Right lobe of liver (tissue), 6 donors: Measurements from ENCODE around the gene P2RX7. TPM values are rescaled to one million over a fixed set of nuclear protein-coding genes. Genes with fewer than 3 reads are reported as not detected.
"Not testable (repeated sequence)": the region's sequence is repeated elsewhere in the genome, so short reads cannot be mapped to it uniquely, and the experiment has no call there.

Source experiments
- ATAC-seq, 4 donors: fragments of 200-7000 bp; cut with Tn5 transposase; one replicate each; pipeline ENCODE4 v1.9.1; 2020; ENCODE audit warnings: mild to moderate bottlenecking in 4 of 4, moderate library complexity in 4 of 4
- DNase-seq, 3 donors: peaks; one replicate each; pipeline ENCODE4 v3.0.0-alpha.2; 2020
- H3K27ac ChIP-seq, 3 donors: fragments of 200-600 bp; one replicate each; pipeline ENCODE4 v1.8.0; 2022
- H3K27me3 ChIP-seq, 2 donors: fragments of 200-600 bp; one replicate each; pipeline ENCODE4 v1.8.0; 2022
- H3K36me3 ChIP-seq, 4 donors: fragments of 200-600 bp; sonication (generic) in 1 of 4; one replicate each; pipeline versions ENCODE4 v1.5.1 to v1.8.0; 2017 to 2022; ENCODE audit warnings: control low read depth in 1 of 4
- H3K4me1 ChIP-seq, 4 donors: fragments of 200-600 bp; sonication (generic) in 1 of 4; one replicate each; pipeline versions ENCODE4 v1.5.1 to v1.8.0; 2017 to 2022; ENCODE audit warnings: control low read depth in 1 of 4
- H3K4me3 ChIP-seq, 3 donors: fragments of 200-600 bp; one replicate each; pipeline ENCODE4 v1.8.0; 2022
- H3K9me3 ChIP-seq, 4 donors: fragments of 200-600 bp; sonication (generic) in 1 of 4; one replicate each; pipeline versions ENCODE4 v1.5.1 to v1.8.0; 2017 to 2022; ENCODE audit warnings: control low read depth in 1 of 4
- POLR2A ChIP-seq: fragments of 450-650 bp; IDR thresholded peaks from one replicate; pipeline ENCODE4 v1.6.1; 2017; ENCODE audit warnings: antibody characterized with exemption, mild to moderate bottlenecking
- WGBS: methylation state at CpG from one replicate; pipeline ENCODE4 v1.1.6; 2018; ENCODE audit warnings: low coverage, low lambda C conversion rate; ENCODE audit not compliant: insufficient coverage; ENCODE audit errors: missing lambda C conversion rate; 5-methylcytosine and 5-hydroxymethylcytosine counted together
- intact Hi-C, 2 donors: fragments of 100-400 bp; cut with DNase I; formaldehyde crosslinking; loops; one replicate each; pipeline versions ENCODE4 v1.11.2 to v1.14.1; 2022
- total RNA-seq, 6 experiments: library from RNA; depleted of rRNA in 2 of 6; stranded (reverse); fragments of >200 nt in 2 of 6; fragmentation: NEBNext Ultra II Directional in 3 of 6; extraction: Animal tissue kit (Norgen Biotek cat#: 25700) in 3 of 6; gene quantifications; one replicate each; pipeline versions ENCODE4 v1.1.0 to v1.2.4, GENCODE V29; 2016 to 2023
- TF ChIP-seq, protein P1 (sequence below), 4 donors: fragments of 200-600 bp in 3 of 4; fragments of 450-650 bp in 1 of 4; IDR thresholded peaks; one replicate each; pipeline versions ENCODE4 v1.5.1 to v1.8.0; 2016 to 2022; ENCODE audit warnings: antibody characterized with exemption in 4 of 4, mild to moderate bottlenecking in 2 of 4
- donor health status: DM: no; HTN: yes; CAD: no.
- donor health status: DM: no; HTN: no; CAD: no.
- donor health status: DM: no; HTN: no; CAD: no.
- donor health status: DM: no; HTN: yes; CAD: no.
- donor health status: DM: no; HTN: yes; CAD: no.

The P2RX7 gene
- total RNA-seq, 6 experiments from 2014 or later = 2.5 to 11.4 (median 3.4) TPM

DNA sequence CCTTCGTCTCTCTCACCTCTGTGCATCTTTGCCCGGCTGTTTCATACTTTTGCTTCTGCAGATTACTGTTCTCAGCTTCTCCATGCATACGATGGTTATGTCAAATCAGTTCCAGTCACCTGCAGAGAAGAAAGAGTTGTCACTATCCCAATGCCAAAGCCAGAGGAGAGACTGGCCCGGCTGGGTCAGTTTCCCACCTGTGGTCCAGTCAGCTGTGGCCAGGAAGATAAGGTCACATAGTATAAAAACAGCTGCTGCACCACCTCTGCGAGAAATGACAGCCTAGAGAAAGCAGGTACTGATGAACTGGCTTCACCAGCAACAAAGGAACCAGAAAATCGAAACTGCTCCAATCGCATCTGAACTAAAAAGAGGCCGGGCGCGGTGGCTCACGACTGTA, 70.8 kb downstream of the P2RX7 start:
- ATAC-seq = no peak

DNA sequence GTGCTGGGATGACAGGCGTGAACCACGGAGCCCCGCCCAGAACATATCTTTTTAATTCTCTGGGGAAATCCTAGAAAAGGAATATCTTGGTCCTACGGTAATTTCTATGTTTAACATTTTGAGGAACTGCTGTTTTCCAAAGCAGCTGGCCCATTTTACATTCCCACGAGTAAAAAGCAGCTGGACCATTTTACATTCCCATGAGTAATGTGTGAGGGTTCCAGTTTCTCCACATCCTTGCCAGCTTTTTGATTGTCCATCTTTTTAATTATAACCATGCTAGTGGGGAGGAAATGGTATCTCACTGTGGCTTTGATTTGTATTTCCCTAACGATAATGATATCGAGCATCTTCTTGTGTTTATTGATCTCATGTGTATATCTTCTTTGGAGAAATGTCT, 72.8 kb downstream of the P2RX7 start:
- no peak for TF ChIP-seq POLR2A
- intact Hi-C loops = no loop called here
- Histone ChIP-seq H3K4me3 (no peak overlapping the region), H3K36me3 (no peaks in the 10 kb centered on the region), H3K9me3 (no peaks in the 10 kb centered on the region), H3K4me1 (peaks cover 0 to under 1% (median 0%) of the 10 kb centered on the region in 4 donors), H3K27ac (no peak overlapping the region), H3K27me3 (no peaks in the 10 kb centered on the region)
- DNase-seq (no peak), ATAC-seq (no peak)
- WGBS = 71% methylated on average over 5 of the region's 7 CpGs

More for the DNA sequence above, 70.8 kb downstream of the P2RX7 start:
- no peak overlapping the region for H3K4me3 ChIP-seq
- H3K9me3 ChIP-seq = no peaks in the 10 kb centered on the region
- no peak overlapping the region for H3K27ac ChIP-seq
- WGBS = 80% methylated on average over 9 of the region's 11 CpGs
- H3K4me1 ChIP-seq = no peaks in the 10 kb centered on the region
- no peaks in the 10 kb centered on the region for H3K27me3 ChIP-seq
- TF ChIP-seq, protein P1, sequence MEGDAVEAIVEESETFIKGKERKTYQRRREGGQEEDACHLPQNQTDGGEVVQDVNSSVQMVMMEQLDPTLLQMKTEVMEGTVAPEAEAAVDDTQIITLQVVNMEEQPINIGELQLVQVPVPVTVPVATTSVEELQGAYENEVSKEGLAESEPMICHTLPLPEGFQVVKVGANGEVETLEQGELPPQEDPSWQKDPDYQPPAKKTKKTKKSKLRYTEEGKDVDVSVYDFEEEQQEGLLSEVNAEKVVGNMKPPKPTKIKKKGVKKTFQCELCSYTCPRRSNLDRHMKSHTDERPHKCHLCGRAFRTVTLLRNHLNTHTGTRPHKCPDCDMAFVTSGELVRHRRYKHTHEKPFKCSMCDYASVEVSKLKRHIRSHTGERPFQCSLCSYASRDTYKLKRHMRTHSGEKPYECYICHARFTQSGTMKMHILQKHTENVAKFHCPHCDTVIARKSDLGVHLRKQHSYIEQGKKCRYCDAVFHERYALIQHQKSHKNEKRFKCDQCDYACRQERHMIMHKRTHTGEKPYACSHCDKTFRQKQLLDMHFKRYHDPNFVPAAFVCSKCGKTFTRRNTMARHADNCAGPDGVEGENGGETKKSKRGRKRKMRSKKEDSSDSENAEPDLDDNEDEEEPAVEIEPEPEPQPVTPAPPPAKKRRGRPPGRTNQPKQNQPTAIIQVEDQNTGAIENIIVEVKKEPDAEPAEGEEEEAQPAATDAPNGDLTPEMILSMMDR (IDR thresholded peaks at IDR 0.05) = no peak
- no peak for TF ChIP-seq POLR2A
- DNase-seq = no peak
- no peaks in the 10 kb centered on the region for H3K36me3 ChIP-seq
- intact Hi-C loops = no loop called here

DNA sequence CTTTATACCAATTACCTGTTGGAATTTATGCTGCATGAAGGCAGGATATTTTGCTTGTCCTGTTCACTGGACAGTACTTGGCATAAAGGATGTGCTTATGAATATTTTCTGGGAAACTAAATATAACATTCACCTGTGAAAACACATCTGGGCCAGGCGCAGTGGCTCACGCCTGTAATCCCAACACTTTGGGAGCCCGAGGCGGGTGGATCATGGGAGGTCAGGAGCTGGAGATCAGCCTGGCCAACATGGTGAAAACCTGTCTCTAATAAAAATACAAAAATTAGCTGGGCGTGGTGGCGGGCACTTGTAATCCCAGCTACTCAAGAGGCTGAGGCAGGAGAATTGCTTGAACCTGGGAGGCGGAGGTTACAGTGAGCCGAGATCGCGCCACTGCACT, 75.9 kb downstream of the P2RX7 start:
- H3K4me3 ChIP-seq, H3K27ac ChIP-seq, H3K36me3 ChIP-seq, H3K4me1 ChIP-seq, intact Hi-C loops, ATAC-seq, H3K27me3 ChIP-seq, H3K9me3 ChIP-seq: not testable (repeated sequence)
- DNase-seq = peak in 1 of 3 donors; percentile 28
- 90% methylated on average over 9 of the region's 10 CpGs for WGBS

DNA sequence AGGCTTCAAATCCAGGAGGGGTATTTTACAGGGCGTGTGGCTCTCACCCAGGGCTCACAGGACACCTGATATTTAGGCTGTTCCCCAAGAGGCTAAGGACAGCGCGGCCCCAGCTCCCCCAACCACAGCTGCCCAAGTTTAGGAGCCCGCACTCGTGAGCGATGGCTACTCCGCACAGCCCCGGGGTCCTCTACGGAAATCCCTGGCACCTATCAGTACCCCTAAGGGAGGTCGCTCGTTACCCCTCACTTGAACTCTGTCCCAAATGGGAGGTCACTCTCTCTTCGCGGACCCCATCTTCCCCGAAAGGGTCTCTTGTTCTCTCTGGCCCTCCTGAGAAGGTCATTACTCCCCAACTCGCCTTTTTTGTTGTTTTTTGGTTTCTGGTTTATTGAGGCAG, 76.5 kb downstream of the P2RX7 start:
- peak in 1 of 3 donors; percentile 54 for DNase-seq
- H3K4me1 ChIP-seq = peaks cover 0 to 6% (median under 1%) of the 10 kb centered on the region in 4 donors
- peak overlapping the region in 2 of 3 donors; percentile 92 to 95 for H3K27ac ChIP-seq
- ATAC-seq = no peak
- H3K27me3 ChIP-seq = no peaks in the 10 kb centered on the region
- no peaks in the 10 kb centered on the region for H3K9me3 ChIP-seq
- intact Hi-C loops = no loop called here
- 60% methylated on average over 2 of the region's 15 CpGs for WGBS
- TF ChIP-seq, protein P1 (IDR thresholded peaks at IDR 0.05) = no peak
- no peak for TF ChIP-seq POLR2A
- no peaks in the 10 kb centered on the region for H3K36me3 ChIP-seq
- H3K4me3 ChIP-seq = peak overlapping the region in 1 of 3 donors; percentile 66

DNA sequence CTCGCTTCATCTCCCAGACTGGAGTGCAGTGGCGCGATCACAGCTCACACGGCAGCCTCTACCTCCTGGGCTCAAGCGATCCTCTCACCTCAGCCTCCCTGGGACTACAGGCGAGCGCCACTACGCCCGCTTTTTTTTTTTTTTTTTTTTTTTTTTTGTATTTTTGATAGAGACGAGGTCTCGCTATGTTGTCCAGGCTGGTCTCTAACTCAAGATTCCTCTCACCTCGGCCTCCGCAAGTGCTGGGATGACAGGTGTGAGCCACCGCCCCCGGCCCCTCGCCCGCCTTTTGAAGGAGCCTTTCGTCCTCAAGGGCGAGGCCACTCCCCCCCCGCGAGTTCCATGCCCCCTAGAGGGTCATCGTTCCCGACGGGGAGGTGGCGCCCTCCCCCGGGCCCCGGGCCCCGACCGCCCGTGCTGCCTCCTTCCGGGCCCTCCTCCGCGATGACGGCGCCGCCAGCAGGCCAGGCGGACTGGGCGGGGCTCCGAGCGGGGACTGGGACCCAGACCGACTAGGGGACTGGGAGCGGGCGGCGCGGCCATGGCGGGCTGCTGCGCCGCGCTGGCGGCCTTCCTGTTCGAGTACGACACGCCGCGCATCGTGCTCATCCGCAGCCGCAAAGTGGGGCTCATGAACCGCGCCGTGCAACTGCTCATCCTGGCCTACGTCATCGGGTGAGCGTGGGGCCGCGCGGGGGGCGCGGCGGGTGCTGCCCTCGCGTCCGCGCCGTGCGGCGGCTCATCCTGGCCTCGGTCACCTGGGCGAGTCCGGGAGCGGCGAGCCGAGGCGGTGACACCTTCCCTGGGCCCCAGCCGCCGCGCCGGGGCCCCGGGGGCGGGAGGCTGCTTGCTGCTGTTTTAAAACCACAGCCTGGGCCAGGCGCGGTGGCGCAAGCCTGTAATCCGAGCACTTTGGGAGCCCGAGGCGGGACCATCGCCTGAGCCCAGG, 77.2 kb downstream of the P2RX7 start, which contains the start of gene P2RX4:
Gene P2RX4, plus strand, starts transcription at position 506 of the 949 bp plus-strand sequence. Its CDS starts 36 bp downstream, at position 542.
- peak within 1 kb of the TSS; percentile 92 to 95 (median 94) for H3K27ac ChIP-seq
- intact Hi-C loops = no loop called here
- H3K27me3 ChIP-seq = no peaks in the 10 kb centered on the region
- H3K4me3 ChIP-seq = peak within 1 kb of the TSS; percentile 66 to 83 (median 79)
- no peaks in the 10 kb centered on the region for H3K36me3 ChIP-seq
- TF ChIP-seq, protein P1 (IDR thresholded peaks at IDR 0.05) = peak; percentile 9 to 45 (median 37)
- peak; percentile 98 for TF ChIP-seq POLR2A
- DNase-seq (peak; percentile 83 to 92 (median 91)), ATAC-seq (peak; percentile 82 to 93 (median 91))
- H3K9me3 ChIP-seq = no peaks in the 10 kb centered on the region
- 43% methylated on average over 13 of the region's 97 CpGs for WGBS
- peaks cover 0 to 7% (median 3%) of the 10 kb centered on the region in 4 donors for H3K4me1 ChIP-seq
